Loucy (cell line): ENCODE results near the gene PCDHGB1.

ENCODE experiments used
- EZH2phosphoT487 ChIP-seq: fragments of 200-600 bp; IDR thresholded peaks from 2 replicates; pipeline ENCODE4 v1.6.1; 2018; ENCODE audit warnings: antibody characterized with exemption, mild to moderate bottlenecking, moderate library complexity, borderline replicate concordance
- TF ChIP-seq, protein P1 (sequence below): fragments of 200-600 bp; sonication (generic); conservative IDR thresholded peaks from 2 replicates; pipeline ENCODE4 v1.5.1; 2014; ENCODE audit warnings: mild to moderate bottlenecking, antibody characterized with exemption, low read length

DNA sequence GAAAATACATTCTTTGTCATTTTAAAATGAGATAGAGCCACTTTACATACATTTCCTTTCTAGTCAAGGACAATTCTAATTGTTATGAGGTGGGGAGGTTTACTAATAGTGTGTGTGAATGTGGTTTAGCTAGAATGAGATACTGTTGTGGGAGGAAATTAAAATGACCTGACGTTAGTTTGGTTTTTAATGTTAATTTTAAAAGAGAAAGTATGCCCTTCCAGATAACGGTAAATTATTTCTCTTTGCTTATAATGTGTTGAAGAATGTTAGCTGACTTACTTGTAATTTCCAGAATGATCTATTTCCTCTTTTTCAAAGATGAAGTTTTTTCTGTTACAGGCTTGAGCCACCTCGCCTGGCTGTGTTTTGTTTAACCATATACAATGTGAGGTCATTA, 27.6 kb upstream of the PCDHGB1 start:
- TF ChIP-seq EZH2phosphoT487, result no peak
- TF ChIP-seq, protein P1, sequence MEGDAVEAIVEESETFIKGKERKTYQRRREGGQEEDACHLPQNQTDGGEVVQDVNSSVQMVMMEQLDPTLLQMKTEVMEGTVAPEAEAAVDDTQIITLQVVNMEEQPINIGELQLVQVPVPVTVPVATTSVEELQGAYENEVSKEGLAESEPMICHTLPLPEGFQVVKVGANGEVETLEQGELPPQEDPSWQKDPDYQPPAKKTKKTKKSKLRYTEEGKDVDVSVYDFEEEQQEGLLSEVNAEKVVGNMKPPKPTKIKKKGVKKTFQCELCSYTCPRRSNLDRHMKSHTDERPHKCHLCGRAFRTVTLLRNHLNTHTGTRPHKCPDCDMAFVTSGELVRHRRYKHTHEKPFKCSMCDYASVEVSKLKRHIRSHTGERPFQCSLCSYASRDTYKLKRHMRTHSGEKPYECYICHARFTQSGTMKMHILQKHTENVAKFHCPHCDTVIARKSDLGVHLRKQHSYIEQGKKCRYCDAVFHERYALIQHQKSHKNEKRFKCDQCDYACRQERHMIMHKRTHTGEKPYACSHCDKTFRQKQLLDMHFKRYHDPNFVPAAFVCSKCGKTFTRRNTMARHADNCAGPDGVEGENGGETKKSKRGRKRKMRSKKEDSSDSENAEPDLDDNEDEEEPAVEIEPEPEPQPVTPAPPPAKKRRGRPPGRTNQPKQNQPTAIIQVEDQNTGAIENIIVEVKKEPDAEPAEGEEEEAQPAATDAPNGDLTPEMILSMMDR, result no peak
